Brain microvascular endothelial cell (primary cell): ENCODE data around the gene ADAMTS17.

Experiments used
- DNase-seq: peaks from one replicate; pipeline ENCODE4 v3.0.0-alpha.2; 2020
- H3K27ac ChIP-seq: fragments of 250-450 bp; sonication (Bioruptor Pico); 2 replicates; pipeline ENCODE4 v1.5.1; 2020; ENCODE audit warnings: mild to moderate bottlenecking, moderate library complexity
- H3K27me3 ChIP-seq: fragments of 250-450 bp; sonication (Bioruptor Pico); replicated peaks from 2 replicates; pipeline ENCODE4 v1.5.1; 2020; ENCODE audit warnings: mild to moderate bottlenecking
- H3K36me3 ChIP-seq: fragments of 250-450 bp; sonication (Bioruptor Pico); replicated peaks from 2 replicates; pipeline ENCODE4 v1.5.1; 2020; ENCODE audit warnings: mild to moderate bottlenecking
- H3K4me3 ChIP-seq: 2 replicates; pipeline ENCODE4 v1.5.1; 2011; ENCODE audit warnings: low read depth, mild to moderate bottlenecking, control low read depth, low read length, moderate library complexity
- CTCF ChIP-seq: IDR thresholded peaks from 2 replicates; pipeline ENCODE4 v1.5.1; 2011; ENCODE audit warnings: low read depth, mild to moderate bottlenecking, moderate library complexity, low read length, control low read depth, inconsistent platforms; ENCODE audit errors: missing control alignments
- in situ Hi-C: cut with HindIII; loops from 2 replicates; pipeline ENCODE4 v1.10.0; 2017; ENCODE audit warnings: low sequenced_read_pairs, low pct_ligation_motif_present

ADAMTS17 gene

GRCh38 chr15:100201376-100202280 is 140.1 kb downstream of the ADAMTS17 start:
- DNase-seq = no peak
- Histone ChIP-seq H3K27ac (no peak overlapping the region), H3K4me3 (no peak overlapping the region), H3K27me3 (no peaks in the 10 kb centered on the region), H3K36me3 (no peaks in the 10 kb centered on the region)
- no peak for TF ChIP-seq CTCF
- in situ Hi-C loops = no loop called here

GRCh38 chr15:100200287-100200880 is 141.4 kb downstream of the ADAMTS17 start:
- in situ Hi-C loops = no loop called here
- no peak overlapping the region for H3K27ac ChIP-seq

GRCh38 chr15:100199711-100200286 is 142.0 kb downstream of the ADAMTS17 start:
- no peaks in the 10 kb centered on the region for H3K27me3 ChIP-seq
- no peaks in the 10 kb centered on the region for H3K36me3 ChIP-seq
- no peak overlapping the region for H3K4me3 ChIP-seq
- H3K27ac ChIP-seq = no peak overlapping the region
- TF ChIP-seq CTCF = no peak
- DNase-seq = no peak
- in situ Hi-C loops = no loop called here

More at GRCh38 chr15:100200287-100200880, 141.4 kb downstream of the ADAMTS17 start:
- no peak for DNase-seq
- Histone ChIP-seq H3K27me3 (no peaks in the 10 kb centered on the region), H3K36me3 (no peaks in the 10 kb centered on the region), H3K4me3 (no peak overlapping the region)
- TF ChIP-seq CTCF = no peak

GRCh38 chr15:100198442-100198841 is 143.3 kb downstream of the ADAMTS17 start:
- in situ Hi-C loops = no loop called here
- TF ChIP-seq CTCF = no peak
- Histone ChIP-seq H3K27me3 (no peaks in the 10 kb centered on the region), H3K36me3 (no peaks in the 10 kb centered on the region), H3K27ac (no peak overlapping the region), H3K4me3 (no peak overlapping the region)
- no peak for DNase-seq

GRCh38 chr15:100196326-100197058 is 145.3 kb downstream of the ADAMTS17 start:
- Histone ChIP-seq H3K27ac (no peak overlapping the region), H3K4me3 (no peak overlapping the region), H3K36me3 (no peaks in the 10 kb centered on the region), H3K27me3 (no peaks in the 10 kb centered on the region)
- DNase-seq = no peak
- TF ChIP-seq CTCF = no peak
- in situ Hi-C loops = no loop called here
